ENCODE results near the gene ITGAL. TPM values are rescaled to one million over a fixed set of nuclear protein-coding genes. Genes with fewer than 3 reads are reported as not detected.

ITGAL gene
- total and polyA plus RNA-seq, 2 of the 8 experiments (the other 6 are each of a cell fraction or from before 2014, with no cell fraction given), result not detected

GRCh38 chr16:30526137-30526822 is 53.7 kb downstream of the ITGAL start, which contains the start of gene ZNF768:
Gene ZNF768, minus strand, starts transcription at chr16:30526566. Its CDS starts 153 bp downstream, at chr16:30526413.
- no peak within 1 kb of the TSS for H2AK5ac ChIP-seq (ENCODE audit: low read depth, low read length)
- peak within 1 kb of the TSS; percentile 83 for H3K18ac ChIP-seq (ENCODE audit: extremely low read depth, low read length)
- peak within 1 kb of the TSS; percentile 54 for H2BK120ac ChIP-seq (replicated peaks; ENCODE audit: low read depth, low read length)
- H3K79me2 ChIP-seq (ENCODE audit: control insufficient read depth in 1 of 2, insufficient read depth in 2 of 2, low read length in 2 of 2), result no peaks in the 10 kb centered on the region
- no peak within 1 kb of the TSS for H2BK20ac ChIP-seq (ENCODE audit: low read length)
- peak within 1 kb of the TSS; percentile 61 to 85 (median 74) for H3K9ac ChIP-seq (replicated peaks in 1 of 4; ENCODE audit: extremely low read depth in 1 of 4, low read depth in 3 of 4, low read length in 3 of 4)
- DNase-seq (ENCODE audit: low read depth in 1 of 2, low spot score in 2 of 2) (peak in 1 of 2 experiments; percentile 81), FAIRE-seq (no peak)
- CTCF ChIA-PET (ENCODE audit: partially characterized antibody), result interaction anchor here (1.3 to 2.1 kb wide), 5 partner anchors 8 to 96 kb away, joined by 4 to 11 read pairs (median 4); partner anchors contain the start of genes DCTPP1 and ZNF747
- H3K27ac ChIP-seq (ENCODE audit: low read depth, low read length), result peak within 1 kb of the TSS; percentile 93
- peak within 1 kb of the TSS; percentile 82 for H4K8ac ChIP-seq (ENCODE audit: extremely low read depth, insufficient read depth, low read length)
- H2BK12ac ChIP-seq (ENCODE audit: low read depth, low read length), result peak within 1 kb of the TSS; percentile 84; the same call in 1 of the 2 replicates
- no peaks in the 10 kb centered on the region for H3K9me3 ChIP-seq (ENCODE audit: insufficient read depth in 2 of 2, low read depth in 1 of 2, low read length in 1 of 2)
- 5% methylated on average over 12 of the region's 73 CpGs; no CpG with 5 or more reads in 1 of the 2 experiments for WGBS, 2 experiments (ENCODE audit: extremely low coverage in 1 of 2, insufficient coverage in 1 of 2, insufficient read length in 1 of 2, insufficient replicate concordance in 2 of 2, low coverage in 1 of 2, low lambda C conversion rate in 2 of 2, missing lambda C conversion rate in 1 of 2)
- peaks cover 0 to 11% (median 2%) of the 10 kb centered on the region in 4 experiments; a peak in 1 of 8 replicates for H3K36me3 ChIP-seq (ENCODE audit: control insufficient read depth in 2 of 4, insufficient read depth in 4 of 4, low read length in 3 of 4)
- H3K56ac ChIP-seq (replicated peaks; ENCODE audit: insufficient read length, low read depth, low read length), result peak within 1 kb of the TSS; percentile 96
- peak within 1 kb of the TSS; percentile 92 for H4K5ac ChIP-seq (ENCODE audit: insufficient read length, low read depth, low read length)
- H3K4me3 ChIP-seq (ENCODE audit: extremely low read depth in 1 of 4, insufficient read depth in 2 of 4, low read depth in 3 of 4, low read length in 4 of 4), result peak within 1 kb of the TSS; percentile 71 to 99 (median 94)
- H3K23ac ChIP-seq (ENCODE audit: insufficient read length), result no peak within 1 kb of the TSS
- H2AFZ ChIP-seq (ENCODE audit: low read length), result peak within 1 kb of the TSS; percentile 56; the same call in 1 of the 2 replicates
- H3K4me1 ChIP-seq (replicated peaks in 1 of 4; ENCODE audit: control insufficient read depth in 3 of 4, insufficient read depth in 4 of 4, low read length in 3 of 4), result peaks cover 3 to 6% (median 6%) of the 10 kb centered on the region in 4 experiments; a peak in 6 of 7 replicates
- H3K4me2 ChIP-seq (ENCODE audit: insufficient read depth in 1 of 2, low read depth in 2 of 2, low read length in 2 of 2), result peak within 1 kb of the TSS; percentile 81 to 89
- H3K23me2 ChIP-seq (ENCODE audit: low read depth, low read length), result peaks cover 2% of the 10 kb centered on the region; the same call in 1 of the 2 replicates
- H3K27me3 ChIP-seq (replicated peaks in 1 of 4; ENCODE audit: control insufficient read depth in 3 of 4, extremely low read depth in 1 of 4, insufficient read depth in 3 of 4, low read length in 3 of 4), result no peaks in the 10 kb centered on the region
- no peak within 1 kb of the TSS for H3K14ac ChIP-seq (ENCODE audit: insufficient read length)
- H3K4ac ChIP-seq (replicated peaks; ENCODE audit: insufficient read length, low read depth, low read length), result no peak within 1 kb of the TSS
- POLR2A ChIA-PET (ENCODE audit: partially characterized antibody), result interaction anchor here (1.0 to 5.7 kb wide), 12 partner anchors 9 to 279 kb away, joined by 3 to 48 read pairs (median 5); partner anchors contain the start of genes CD2BP2, DCTPP1, ZNF688 and ZNF689
- peaks cover 0 to 7% of the 10 kb centered on the region in 2 experiments for H4K20me1 ChIP-seq (replicated peaks in 1 of 2; ENCODE audit: control insufficient read depth in 1 of 2, insufficient read depth in 2 of 2, low read length in 2 of 2)
- peaks cover 2% of the 10 kb centered on the region; the same call in 1 of the 2 replicates for H3K79me1 ChIP-seq (ENCODE audit: low read depth, low read length)
- peak within 1 kb of the TSS; percentile 61; the same call in 1 of the 2 replicates for H2BK15ac ChIP-seq (ENCODE audit: low read length)
- peak within 1 kb of the TSS; percentile 97 for H2BK5ac ChIP-seq (ENCODE audit: low read depth, low read length)
- H4K91ac ChIP-seq (replicated peaks; ENCODE audit: insufficient read length, low read length), result peak within 1 kb of the TSS; percentile 96
- TF ChIP-seq POU5F1 (IDR thresholded peaks at IDR 0.05; ENCODE audit: low read depth, low read length), result no peak
- TF ChIP-seq CBX8 (IDR thresholded peaks at IDR 0.05; ENCODE audit: borderline replicate concordance, low read depth, low read length), result no peak
- TF ChIP-seq TBP (IDR thresholded peaks at IDR 0.05; ENCODE audit: low read depth, low read length), result peak; percentile 26; the same call in 1 of the 2 replicates
- TF ChIP-seq TAF1 (IDR thresholded peaks at IDR 0.05; ENCODE audit: low read depth, low read length), result peak; percentile 56
- peak; percentile 43 for TF ChIP-seq TAF7 (optimal IDR thresholded peaks at IDR 0.05; ENCODE audit: borderline replicate concordance, low read depth, low read length)
- TF ChIP-seq HDAC6 (IDR thresholded peaks at IDR 0.05; ENCODE audit: low read depth, low read length), result no peak
- TF ChIP-seq POLR2AphosphoS5 (IDR thresholded peaks at IDR 0.05; ENCODE audit: low read depth, low read length), result 0 out of 2 replicates have a peak, but pooled peaks have one; percentile 24
- no peak for TF ChIP-seq GABPA (IDR thresholded peaks at IDR 0.05; ENCODE audit: borderline replicate concordance, insufficient read depth, low read length)
- TF ChIP-seq BACH1 (IDR thresholded peaks at IDR 0.05; ENCODE audit: low read length), result 0 out of 2 replicates have a peak, but pooled peaks have one; percentile 7
- peak; percentile 78; the same call in 1 of the 2 replicates for TF ChIP-seq MAX (IDR thresholded peaks at IDR 0.05)
- TF ChIP-seq SIN3A (conservative IDR thresholded peaks at IDR 0.05 in 1 of 2, IDR thresholded peaks at IDR 0.05 in 1 of 2; ENCODE audit: low read depth in 1 of 2, low read length in 2 of 2), result peak; percentile 97 to 98
